ENCODE measurements around the gene SLC30A2. TPM values are rescaled to one million over a fixed set of nuclear protein-coding genes. Genes with fewer than 3 reads are reported as not detected.

SLC30A2 gene
- total RNA-seq, 2 experiments from 2014 or later: not detected

- DNase-seq: no peak
- no peaks in the 10 kb centered on the region for H3K9me3 Mint-ChIP-seq
- no peaks in the 10 kb centered on the region for H3K27me3 Mint-ChIP-seq
- ChIA-PET CTCF (interaction anchor here (0.8 to 1.7 kb wide), 3 partner anchors 9 to 115 kb away, joined by 3 to 9 read pairs (median 4); partner anchors contain the start of gene PAFAH2), POLR2A (interaction anchor here (1.2 to 1.3 kb wide), 2 partner anchors 13 to 106 kb away, joined by 3 read pairs; partner anchors contain the start of gene PAFAH2)
- no peak overlapping the region for H3K4me3 Mint-ChIP-seq
- no peaks in the 10 kb centered on the region for H3K4me1 Mint-ChIP-seq
- H3K36me3 Mint-ChIP-seq (ENCODE audit: low read depth): no peaks in the 10 kb centered on the region
- H3K27ac Mint-ChIP-seq: no peak overlapping the region
Measured at GRCh38 chr1:26010825-26011224, 35.1 kb downstream of the SLC30A2 start.

- DNase-seq: no peak
- Mint-ChIP-seq H3K27ac (no peak overlapping the region), H3K4me1 (no peaks in the 10 kb centered on the region), H3K36me3 (ENCODE audit: low read depth) (no peaks in the 10 kb centered on the region), H3K4me3 (no peak overlapping the region), H3K9me3 (no peaks in the 10 kb centered on the region), H3K27me3 (no peaks in the 10 kb centered on the region)
- ChIA-PET POLR2A (interaction anchor here (1.2 to 1.3 kb wide), 2 partner anchors 13 to 105 kb away, joined by 3 read pairs; partner anchors contain the start of gene PAFAH2), CTCF (interaction anchor here (0.8 to 1.7 kb wide), 2 partner anchors 114 kb away, joined by 4 to 9 read pairs; no protein-coding TSS in a partner anchor)
Measured at GRCh38 chr1:26009796-26010447, 36.0 kb downstream of the SLC30A2 start.

GRCh38 chr1:26006710-26007109 is 39.2 kb downstream of the SLC30A2 start:
- POLR2A ChIA-PET: no interaction called here

DNA sequence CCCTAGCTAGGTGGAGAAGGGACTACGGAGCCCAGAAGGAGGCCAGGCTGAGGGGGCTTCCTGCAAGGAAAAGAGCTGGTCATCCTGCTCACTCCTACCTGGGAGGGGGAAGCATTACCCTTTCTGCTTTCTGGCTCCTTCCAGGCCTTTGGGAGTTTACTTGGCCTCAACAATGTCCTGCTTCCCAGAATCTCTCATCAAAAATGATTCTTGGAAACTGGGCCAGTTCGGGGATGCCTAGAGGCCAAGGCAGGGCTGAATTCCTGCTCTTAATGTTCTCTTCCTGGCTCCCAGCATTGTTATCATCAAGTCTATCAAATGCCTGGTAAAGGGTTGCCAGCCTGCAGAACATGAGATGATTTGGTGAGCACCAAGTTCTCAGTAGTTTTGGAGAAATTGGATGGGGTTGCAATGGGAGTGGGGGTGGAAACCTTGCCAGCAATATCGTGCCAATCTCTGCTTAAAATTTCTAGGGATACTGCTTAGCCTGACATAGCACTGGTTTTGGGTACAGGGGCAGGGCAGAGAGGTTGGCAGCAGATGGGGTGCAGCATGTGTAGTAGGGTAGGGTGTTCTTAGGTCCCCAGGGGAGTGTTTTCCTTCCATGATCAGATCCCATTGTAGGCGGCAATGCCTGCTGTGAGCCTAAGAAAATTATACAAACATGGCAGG is 40.3 kb downstream of the SLC30A2 start:
- ChIA-PET POLR2A (interaction anchor here (1.2 to 1.9 kb wide), 4 partner anchors 12 to 116 kb away, joined by 3 to 4 read pairs (median 3); no protein-coding TSS in a partner anchor), CTCF (interaction anchor here (0.7 to 1.6 kb wide), 3 partner anchors 9 to 110 kb away, joined by 3 to 14 read pairs (median 5); no protein-coding TSS in a partner anchor)
- no peak overlapping the region for H3K27ac Mint-ChIP-seq
- no peaks in the 10 kb centered on the region for H3K9me3 Mint-ChIP-seq
- no peak for DNase-seq
- no peaks in the 10 kb centered on the region for H3K36me3 Mint-ChIP-seq (ENCODE audit: low read depth)
- peaks cover 5% of the 10 kb centered on the region for H3K27me3 Mint-ChIP-seq
- peaks cover 2% of the 10 kb centered on the region for H3K4me1 Mint-ChIP-seq
- no peak overlapping the region for H3K4me3 Mint-ChIP-seq

More at GRCh38 chr1:26006710-26007109, 39.2 kb downstream of the SLC30A2 start:
- no peak overlapping the region for H3K27ac Mint-ChIP-seq
- peaks cover 2% of the 10 kb centered on the region for H3K4me1 Mint-ChIP-seq
- H3K4me3 Mint-ChIP-seq: no peak overlapping the region
- peaks cover 5% of the 10 kb centered on the region for H3K27me3 Mint-ChIP-seq
- no peaks in the 10 kb centered on the region for H3K9me3 Mint-ChIP-seq
- CTCF ChIA-PET: interaction anchor here (0.7 kb wide), 1 partner anchor 10 kb away, joined by 3 read pairs; no protein-coding TSS in a partner anchor
- DNase-seq: no peak
- H3K36me3 Mint-ChIP-seq (ENCODE audit: low read depth): no peaks in the 10 kb centered on the region

- no peak overlapping the region for H3K27ac Mint-ChIP-seq
- CTCF ChIA-PET: interaction anchor here (1.1 to 10.8 kb wide), 6 partner anchors 13 to 166 kb away, joined by 3 to 286 read pairs (median 4); no protein-coding TSS in a partner anchor
- DNase-seq: no peak
- no peak overlapping the region for H3K4me3 Mint-ChIP-seq
- H3K9me3 Mint-ChIP-seq: no peaks in the 10 kb centered on the region
- peaks cover 5% of the 10 kb centered on the region for H3K27me3 Mint-ChIP-seq
- H3K4me1 Mint-ChIP-seq: peaks cover 3% of the 10 kb centered on the region
- POLR2A ChIA-PET: interaction anchor here (0.7 to 1.9 kb wide), 3 partner anchors 13 to 108 kb away, joined by 3 to 4 read pairs (median 3); no protein-coding TSS in a partner anchor
- H3K36me3 Mint-ChIP-seq (ENCODE audit: low read depth): no peaks in the 10 kb centered on the region
Measured at GRCh38 chr1:26003756-26004155, 42.2 kb downstream of the SLC30A2 start.

DNA sequence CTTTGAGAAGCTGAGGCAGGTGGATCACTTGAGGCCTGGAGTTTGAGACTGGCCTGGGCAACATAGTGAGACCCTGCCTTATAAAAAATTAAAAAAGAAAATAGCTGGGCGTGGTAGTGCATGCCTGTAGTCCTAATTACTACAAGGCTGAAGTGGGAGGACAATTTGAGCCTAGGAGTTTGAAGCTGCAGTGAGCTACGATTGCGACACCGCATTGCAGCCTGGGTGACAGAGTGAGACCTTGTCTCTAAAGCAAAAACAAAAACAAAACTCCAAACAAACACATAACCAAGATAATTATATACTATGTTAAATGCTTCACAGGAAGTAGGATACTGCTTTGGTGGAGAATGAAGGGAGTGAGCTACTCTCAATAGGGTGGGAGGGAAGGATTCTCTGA is 42.7 kb downstream of the SLC30A2 start:
- POLR2A ChIA-PET: interaction anchor here (0.7 kb wide), 1 partner anchor 12 kb away, joined by 3 read pairs; no protein-coding TSS in a partner anchor
- H3K4me1 Mint-ChIP-seq: peaks cover 8% of the 10 kb centered on the region
- no peak overlapping the region for H3K4me3 Mint-ChIP-seq
- peaks cover 5% of the 10 kb centered on the region for H3K27me3 Mint-ChIP-seq
- CTCF ChIA-PET: interaction anchor here (1.5 to 10.8 kb wide), 2 partner anchors 109 to 166 kb away, joined by 3 to 286 read pairs; no protein-coding TSS in a partner anchor
- H3K9me3 Mint-ChIP-seq: no peaks in the 10 kb centered on the region
- no peak for DNase-seq
- no peaks in the 10 kb centered on the region for H3K36me3 Mint-ChIP-seq (ENCODE audit: low read depth)
- no peak overlapping the region for H3K27ac Mint-ChIP-seq

DNA sequence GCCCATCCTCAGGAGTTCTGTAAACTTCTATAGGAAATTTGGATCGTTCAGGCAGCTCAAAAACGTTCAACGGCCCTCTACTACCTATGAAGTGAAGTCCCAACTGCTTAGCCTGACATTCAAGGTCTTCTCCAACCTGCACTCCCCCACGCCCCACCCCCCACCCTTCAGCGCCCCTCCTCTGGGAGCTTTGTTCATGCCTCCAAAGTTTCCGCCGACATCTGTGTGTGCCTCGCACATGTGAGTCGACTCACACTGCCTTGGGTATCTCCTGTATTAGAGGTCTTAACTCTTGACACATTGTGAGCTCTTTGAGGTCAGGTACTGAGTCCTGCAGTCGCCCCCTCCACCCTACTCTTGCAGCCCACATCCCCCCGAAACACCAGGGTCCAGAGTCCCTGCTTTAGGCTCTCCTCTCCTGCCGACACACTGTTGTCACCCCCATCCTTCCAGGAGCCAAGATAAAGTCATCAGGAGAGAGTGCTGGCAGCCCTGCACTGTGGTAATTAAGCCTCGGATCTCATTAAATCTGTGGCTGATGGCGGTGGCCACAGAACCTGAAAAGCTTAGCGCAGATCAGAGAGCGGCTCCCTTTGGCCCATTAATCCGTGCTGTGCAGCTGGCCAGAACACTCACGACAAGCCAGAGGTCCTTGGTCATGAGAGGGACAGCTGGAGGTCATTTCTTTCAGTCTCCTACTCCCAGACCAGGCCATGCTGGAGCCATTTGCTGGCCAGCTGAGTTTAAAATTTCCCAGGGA is 46.7 kb downstream of the SLC30A2 start:
- peaks cover 1% of the 10 kb centered on the region for H3K27me3 Mint-ChIP-seq
- ChIA-PET CTCF (interaction anchor here (0.8 to 10.8 kb wide), 7 partner anchors 11 to 163 kb away, joined by 3 to 286 read pairs (median 3); no protein-coding TSS in a partner anchor), POLR2A (interaction anchor here (0.9 to 9.7 kb wide), 3 partner anchors 9 to 100 kb away, joined by 3 to 268 read pairs (median 3); partner anchors contain the start of gene STMN1)
- no peaks in the 10 kb centered on the region for H3K9me3 Mint-ChIP-seq
- DNase-seq: no peak
- H3K27ac Mint-ChIP-seq: no peak overlapping the region
- H3K4me3 Mint-ChIP-seq: no peak overlapping the region
- H3K36me3 Mint-ChIP-seq (ENCODE audit: low read depth): no peaks in the 10 kb centered on the region
- peaks cover 17% of the 10 kb centered on the region for H3K4me1 Mint-ChIP-seq

GRCh38 chr1:25997828-25998761 is 47.8 kb downstream of the SLC30A2 start, which contains the start of gene PAFAH2:
Gene PAFAH2 (minus strand): TSS chr1:25998063. CDS start chr1:25990816, 7,247 bp downstream.
- CTCF ChIA-PET: interaction anchor here (0.6 to 10.8 kb wide), 24 partner anchors 10 to 236 kb away, joined by 3 to 286 read pairs (median 4); partner anchors contain the start of genes CEP85, MTFR1L and ZNF593
- H3K27ac Mint-ChIP-seq: peak within 1 kb of the TSS; percentile 91
- peak within 1 kb of the TSS; percentile 84 for H3K4me3 Mint-ChIP-seq
- H3K9me3 Mint-ChIP-seq: no peaks in the 10 kb centered on the region
- H3K4me1 Mint-ChIP-seq: peaks cover 20% of the 10 kb centered on the region
- no peaks in the 10 kb centered on the region for H3K36me3 Mint-ChIP-seq (ENCODE audit: low read depth)
- DNase-seq: peak; percentile 97
- no peaks in the 10 kb centered on the region for H3K27me3 Mint-ChIP-seq
- POLR2A ChIA-PET: interaction anchor here (0.8 to 9.7 kb wide), 19 partner anchors 9 to 434 kb away, joined by 3 to 268 read pairs (median 4); partner anchors contain the start of genes DHDDS, MTFR1L, PAQR7 and STMN1

DNA sequence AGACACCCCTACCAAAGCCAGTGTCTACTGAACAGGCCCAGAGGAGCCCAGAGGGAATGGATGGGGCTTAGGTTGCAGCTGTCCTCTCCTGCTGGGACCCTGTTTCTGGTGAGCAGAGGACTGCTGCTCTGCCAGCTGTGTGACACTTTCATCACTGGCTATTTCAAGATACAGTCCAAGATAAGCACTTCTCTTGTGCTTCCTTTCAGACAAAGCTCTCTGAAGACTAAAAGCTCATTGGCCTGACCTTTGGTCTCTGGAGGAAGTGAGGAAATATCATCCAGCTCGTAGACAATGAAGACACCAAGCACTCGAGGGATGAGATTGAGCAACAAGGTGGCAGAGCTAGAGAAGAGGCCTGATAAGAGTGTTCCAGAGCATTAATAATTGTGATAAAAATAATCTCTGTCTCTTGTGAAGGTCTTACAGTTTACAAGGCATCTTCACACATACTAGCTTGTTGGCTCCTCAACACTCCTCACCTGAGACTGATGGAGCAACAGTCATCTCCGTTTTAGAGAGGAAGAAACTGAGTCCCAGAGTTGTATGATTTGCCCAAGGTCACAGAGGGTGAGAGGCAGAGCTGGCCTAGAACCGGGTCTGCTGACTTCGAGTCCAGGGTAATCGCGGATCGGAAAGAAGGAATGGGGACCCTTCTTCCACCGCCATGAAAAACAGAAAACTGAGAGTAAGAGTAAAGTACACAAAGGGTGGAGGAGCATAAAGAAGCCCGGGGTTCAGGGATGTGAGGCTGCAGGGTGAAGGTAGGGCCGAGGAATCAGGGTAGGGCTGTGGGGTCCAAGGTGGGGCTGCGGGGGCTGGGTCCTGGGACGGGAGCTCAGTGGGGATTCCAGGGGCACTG is 48.7 kb downstream of the SLC30A2 start:
- no peaks in the 10 kb centered on the region for H3K36me3 Mint-ChIP-seq (ENCODE audit: low read depth)

GRCh38 chr1:25994402-25995150 is 51.3 kb downstream of the SLC30A2 start:
- H3K36me3 Mint-ChIP-seq (ENCODE audit: low read depth): no peaks in the 10 kb centered on the region
- ChIA-PET CTCF (interaction anchor here (1.0 to 10.8 kb wide), 2 partner anchors 89 to 100 kb away, joined by 6 to 286 read pairs; no protein-coding TSS in a partner anchor), POLR2A (interaction anchor here (1.7 to 9.7 kb wide), 2 partner anchors 23 to 96 kb away, joined by 5 to 268 read pairs; partner anchors contain the start of gene STMN1)
- no peaks in the 10 kb centered on the region for H3K27me3 Mint-ChIP-seq
- H3K9me3 Mint-ChIP-seq: no peaks in the 10 kb centered on the region
- H3K4me1 Mint-ChIP-seq: peaks cover 44% of the 10 kb centered on the region
- no peak overlapping the region for H3K27ac Mint-ChIP-seq
- no peak for DNase-seq
- no peak overlapping the region for H3K4me3 Mint-ChIP-seq

More for the DNA sequence above, 48.7 kb downstream of the SLC30A2 start:
- Mint-ChIP-seq H3K27ac (peak overlapping the region; percentile 91), H3K4me1 (peaks cover 26% of the 10 kb centered on the region), H3K9me3 (no peaks in the 10 kb centered on the region), H3K4me3 (peak overlapping the region; percentile 84), H3K27me3 (no peaks in the 10 kb centered on the region)
- ChIA-PET POLR2A (interaction anchor here (0.8 to 9.7 kb wide), 20 partner anchors 8 to 435 kb away, joined by 3 to 268 read pairs (median 4); partner anchors contain the start of genes DHDDS, MTFR1L, PAQR7 and STMN1), CTCF (interaction anchor here (0.6 to 10.8 kb wide), 23 partner anchors 9 to 237 kb away, joined by 3 to 286 read pairs (median 5); partner anchors contain the start of genes CEP85, MTFR1L and ZNF593)
- DNase-seq: peak; percentile 21
